Right cardiac atrium (tissue), 5 donors: ENCODE measurements around the gene ERMP1. TPM values are rescaled to one million over a fixed set of nuclear protein-coding genes. Genes with fewer than 3 reads are reported as not detected.

Source experiments
- ATAC-seq, 2 donors: fragments of 200-7000 bp; cut with Tn5 transposase; one replicate each; pipeline versions ENCODE4 v1.8.0 to v1.9.1; 2020; ENCODE audit warnings: moderate library complexity in 2 of 2, mild to moderate bottlenecking in 1 of 2
- DNase-seq, 3 donors: peaks; one replicate each; pipeline ENCODE4 v3.0.0-alpha.2; 2020
- H3K27ac ChIP-seq: one replicate; pipeline ENCODE4 v1.5.1; 2013; ENCODE audit warnings: mild to moderate bottlenecking, low read length, control low read depth, moderate library complexity
- H3K27me3 ChIP-seq: one replicate; pipeline ENCODE4 v1.6.1; 2013; ENCODE audit not compliant: control insufficient read depth, insufficient read depth
- H3K4me1 ChIP-seq: one replicate; pipeline ENCODE4 v1.6.1; 2013; ENCODE audit warnings: low read length; ENCODE audit not compliant: control insufficient read depth, insufficient read depth
- H3K4me3 ChIP-seq: one replicate; pipeline ENCODE4 v1.5.1; 2013; ENCODE audit warnings: low read length, control low read depth
- H3K9me3 ChIP-seq: one replicate; pipeline ENCODE4 v1.6.1; 2013; ENCODE audit warnings: low read length; ENCODE audit not compliant: control insufficient read depth
- WGBS: extraction: QIAGEN DNeasy Blood & Tissue Kit; methylation state at CpG from one replicate; pipeline ENCODE4 v1.1.7; 2013; 5-methylcytosine and 5-hydroxymethylcytosine counted together
- intact Hi-C, 4 donors: fragments of 100-400 bp; cut with DNase I; formaldehyde crosslinking; loops; one replicate each; pipeline versions ENCODE4 v1.11.0 to v1.14.0; 2022 to 2023
- polyA plus RNA-seq: library from polyadenylated mRNA; stranded (reverse); fragments of 200-250 nt; gene quantifications from one replicate; pipeline ENCODE4 v1.2.3, GENCODE V29; 2013
- total RNA-seq, 4 donors: library from RNA; stranded (reverse); fragmentation: NEBNext Ultra II Directional; extraction: Animal tissue kit (Norgen Biotek cat#: 25700); gene quantifications; one replicate each; pipeline ENCODE4 v1.2.1, GENCODE V29; 2021
- donor health status: healthy with polysubstance abuse.
- donor health status: DM: no; HTN: yes; CAD: no.
- donor health status: DM: no; HTN: no; CAD: no.
- donor health status: DM: no; HTN: yes; CAD: no; lungs with severe emphysema.
- donor health status: DM: yes; HTN: yes; CAD: no.

ERMP1 gene
- total and polyA plus RNA-seq, 5 donors, result 8.6 to 26.8 (median 20.9) TPM

DNA sequence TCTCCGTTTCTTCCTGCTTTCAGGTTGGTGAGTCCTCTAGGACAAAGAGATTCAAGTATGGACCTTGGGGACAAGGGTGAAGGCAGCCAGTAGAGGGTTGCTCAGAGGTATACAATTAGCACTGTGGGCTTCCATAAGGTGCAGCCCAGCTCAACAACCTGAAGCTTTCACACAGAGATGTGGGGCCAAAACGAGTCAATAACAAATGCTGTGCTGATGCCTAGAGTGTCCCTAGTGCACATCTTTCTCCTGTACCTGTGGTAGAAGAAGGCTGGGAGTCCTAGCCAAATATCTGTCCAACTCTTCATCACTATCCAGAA is 37.1 kb upstream of the ERMP1 start:
- intact Hi-C loops, result no loop called here
- Histone ChIP-seq H3K27me3 (no peaks in the 10 kb centered on the region), H3K4me3 (no peak overlapping the region), H3K4me1 (no peaks in the 10 kb centered on the region), H3K27ac (no peak overlapping the region), H3K9me3 (no peaks in the 10 kb centered on the region)
- WGBS, result 89% methylated on average over 2 of the region's 2 CpGs
- DNase-seq (no peak), ATAC-seq (no peak)

DNA sequence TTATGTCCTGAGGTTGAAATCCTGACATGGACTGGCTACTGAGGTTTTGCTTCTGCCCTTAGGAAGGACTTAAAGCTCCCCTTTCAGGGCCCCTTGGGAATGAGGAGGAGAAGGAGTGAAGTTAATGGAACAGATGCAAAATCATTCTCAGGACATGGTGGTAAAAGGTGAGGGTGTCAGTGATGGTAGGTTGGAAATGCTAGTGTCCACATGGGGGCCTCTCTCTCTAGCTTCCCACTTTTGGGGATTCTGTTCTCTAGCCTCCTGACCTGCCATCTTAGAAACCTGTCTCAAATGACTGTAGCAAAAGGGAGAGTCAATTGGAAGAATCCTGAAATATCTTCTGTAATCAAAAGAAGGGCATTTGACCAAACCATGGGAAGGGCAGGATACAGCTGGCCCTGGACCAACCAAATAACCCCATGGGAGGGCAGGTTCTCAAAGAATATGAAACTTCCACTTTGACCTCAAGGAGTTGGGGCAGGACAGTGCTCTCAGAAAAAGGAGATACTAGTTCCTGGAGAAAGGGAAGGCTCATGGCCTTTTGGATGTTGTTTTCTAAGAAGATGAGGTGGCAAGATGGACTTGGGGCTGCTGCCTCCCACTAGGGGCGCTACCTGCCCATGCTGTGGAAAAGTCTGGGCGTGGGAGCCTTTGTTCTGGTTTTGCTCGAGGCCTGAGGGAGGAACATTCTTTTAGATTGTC is 36.5 kb upstream of the ERMP1 start:
- intact Hi-C loops, result no loop called here
- Histone ChIP-seq H3K27ac (no peak overlapping the region), H3K4me3 (no peak overlapping the region), H3K4me1 (no peaks in the 10 kb centered on the region), H3K27me3 (no peaks in the 10 kb centered on the region), H3K9me3 (no peaks in the 10 kb centered on the region)
- 81% methylated on average over 3 of the region's 3 CpGs for WGBS
- DNase-seq (no peak), ATAC-seq (no peak)

DNA sequence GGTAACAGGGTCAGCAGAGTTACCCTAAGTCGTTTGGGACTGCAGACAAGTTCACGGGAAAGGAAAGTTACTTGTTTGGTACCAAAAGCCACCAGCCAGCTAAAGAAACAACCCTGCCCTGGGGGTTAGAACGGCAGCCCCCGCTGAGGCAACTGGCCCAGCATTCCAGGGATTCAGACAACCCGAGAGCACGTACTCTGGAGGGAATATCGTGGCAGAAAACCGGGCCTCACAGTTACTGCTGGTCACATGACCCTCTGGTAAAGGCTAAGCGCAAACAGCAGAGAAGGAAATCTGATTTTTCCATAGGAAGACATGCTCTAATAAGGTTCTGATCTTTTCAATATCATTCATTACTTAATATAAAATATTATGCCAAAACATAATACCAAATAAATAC is 35.3 kb upstream of the ERMP1 start:
- H3K4me3 ChIP-seq, result no peak overlapping the region
- no peak for DNase-seq
- no peak for ATAC-seq
- WGBS, result 71% methylated on average over 9 of the region's 9 CpGs
- intact Hi-C loops, result no loop called here
- no peaks in the 10 kb centered on the region for H3K27me3 ChIP-seq
- no peaks in the 10 kb centered on the region for H3K9me3 ChIP-seq
- no peaks in the 10 kb centered on the region for H3K4me1 ChIP-seq
- H3K27ac ChIP-seq, result no peak overlapping the region

DNA sequence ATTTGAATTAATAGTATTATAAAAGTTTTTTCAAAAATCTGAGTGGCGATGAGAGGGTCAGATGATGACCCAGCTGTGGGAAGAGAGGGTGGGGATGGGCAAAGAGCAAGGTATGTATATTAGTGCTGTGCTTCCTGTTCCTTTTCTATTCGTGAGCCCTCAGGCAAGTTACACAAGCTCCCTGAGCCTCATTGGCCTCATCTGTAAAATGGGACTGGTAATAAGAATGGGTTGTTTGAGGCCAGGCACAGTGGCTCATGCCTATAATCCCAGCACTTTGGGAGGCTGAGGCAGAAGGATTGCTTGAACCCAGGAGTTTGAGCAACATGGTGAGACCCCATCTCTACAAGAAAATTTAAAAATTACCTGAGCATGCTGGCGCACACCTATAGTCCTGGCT is 33.8 kb upstream of the ERMP1 start:
- intact Hi-C loops, result no loop called here
- WGBS, result 89% methylated on average over 3 of the region's 3 CpGs
- no peaks in the 10 kb centered on the region for H3K27me3 ChIP-seq

DNA sequence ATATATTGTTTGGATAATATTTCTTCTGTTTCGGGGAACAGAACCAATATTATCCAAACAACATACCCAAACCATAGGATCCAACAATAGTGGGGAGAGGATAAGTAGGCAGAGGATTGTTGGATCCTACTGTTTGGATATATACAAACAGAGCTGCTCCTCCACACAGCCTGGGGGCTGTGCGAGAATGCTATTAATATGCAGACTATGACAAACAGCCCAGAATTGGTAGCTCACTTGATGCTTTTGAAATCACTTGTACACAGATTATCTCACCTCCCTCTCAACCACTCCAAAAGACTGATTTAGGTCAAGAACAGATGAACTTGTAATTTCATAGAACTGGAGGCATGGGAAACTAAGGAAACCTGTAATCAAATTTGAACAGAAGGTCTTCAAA is 33.4 kb upstream of the ERMP1 start:
- WGBS, result 93% methylated on average over 2 of the region's 2 CpGs
- no peaks in the 10 kb centered on the region for H3K27me3 ChIP-seq
- intact Hi-C loops, result no loop called here

More for the DNA sequence above, 33.8 kb upstream of the ERMP1 start:
- ATAC-seq, result no peak
- Histone ChIP-seq H3K27ac (no peak overlapping the region), H3K9me3 (no peaks in the 10 kb centered on the region), H3K4me3 (no peak overlapping the region), H3K4me1 (no peaks in the 10 kb centered on the region)
- DNase-seq, result no peak

DNA sequence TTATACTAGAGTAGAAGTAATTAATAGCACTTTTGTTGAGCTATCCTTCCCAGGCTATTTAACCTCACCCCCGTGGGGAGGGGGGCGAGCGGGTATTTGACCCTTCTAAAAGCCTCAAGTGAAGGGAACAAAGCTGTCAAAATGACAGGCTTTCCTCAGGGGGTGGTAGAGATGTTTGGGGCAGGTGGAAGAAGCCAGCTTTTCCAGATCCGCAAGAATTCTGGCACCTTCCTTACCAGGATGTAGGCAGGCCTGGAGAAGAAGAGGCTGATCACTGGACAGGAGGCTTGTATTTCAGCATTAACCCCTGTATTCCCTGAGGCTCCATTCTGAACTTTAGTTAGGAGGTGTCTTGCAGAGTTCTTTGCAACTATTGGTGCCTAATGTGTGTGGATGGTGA is 31.5 kb upstream of the ERMP1 start:
- DNase-seq, result no peak
- Histone ChIP-seq H3K27me3 (no peaks in the 10 kb centered on the region), H3K4me1 (no peaks in the 10 kb centered on the region), H3K27ac (no peak overlapping the region), H3K4me3 (no peak overlapping the region), H3K9me3 (no peaks in the 10 kb centered on the region)
- intact Hi-C loops, result no loop called here
- ATAC-seq, result no peak
- WGBS, result 76% methylated on average over 4 of the region's 4 CpGs

More for the DNA sequence above, 33.4 kb upstream of the ERMP1 start:
- ATAC-seq, result no peak
- Histone ChIP-seq H3K9me3 (no peaks in the 10 kb centered on the region), H3K27ac (no peak overlapping the region), H3K4me1 (no peaks in the 10 kb centered on the region), H3K4me3 (no peak overlapping the region)
- no peak for DNase-seq

DNA sequence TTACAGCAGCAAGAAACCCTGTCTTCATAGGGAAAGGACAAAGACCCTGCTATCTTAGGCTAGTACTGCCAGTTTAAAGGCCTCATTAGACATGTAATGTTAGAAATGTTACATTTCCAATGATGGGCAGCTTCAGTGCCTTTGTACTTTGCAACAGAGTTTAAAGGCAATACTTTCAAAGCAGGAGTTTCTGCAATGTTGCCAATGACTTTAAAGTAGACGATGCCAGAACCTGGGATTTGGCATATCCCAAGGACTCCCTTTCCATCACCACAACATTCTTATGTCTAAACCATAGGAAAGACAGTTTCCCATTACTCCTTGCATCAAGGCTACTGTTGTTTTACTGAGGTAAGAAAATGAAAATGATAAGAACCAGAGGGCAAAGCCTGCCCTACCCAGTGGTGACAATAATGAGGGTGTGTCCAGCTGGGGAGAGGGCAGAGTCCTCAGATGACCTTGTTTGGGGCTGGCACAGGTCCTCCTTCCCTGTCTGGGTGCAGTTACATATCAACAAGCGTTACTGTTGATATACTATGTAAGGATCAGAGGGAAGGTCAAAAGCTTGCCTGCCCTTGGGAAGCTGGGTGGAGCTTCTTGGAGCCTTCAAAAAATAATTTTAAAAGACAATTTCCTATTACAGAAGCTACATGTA is 30.3 kb upstream of the ERMP1 start:
- no peak overlapping the region for H3K4me3 ChIP-seq
- no peaks in the 10 kb centered on the region for H3K9me3 ChIP-seq
- H3K4me1 ChIP-seq, result no peaks in the 10 kb centered on the region
- intact Hi-C loops, result no loop called here
- H3K27ac ChIP-seq, result no peak overlapping the region
- DNase-seq, result no peak
- peak; percentile 51 to 68 for ATAC-seq
- no peaks in the 10 kb centered on the region for H3K27me3 ChIP-seq
- 69% methylated on average over 2 of the region's 2 CpGs for WGBS

DNA sequence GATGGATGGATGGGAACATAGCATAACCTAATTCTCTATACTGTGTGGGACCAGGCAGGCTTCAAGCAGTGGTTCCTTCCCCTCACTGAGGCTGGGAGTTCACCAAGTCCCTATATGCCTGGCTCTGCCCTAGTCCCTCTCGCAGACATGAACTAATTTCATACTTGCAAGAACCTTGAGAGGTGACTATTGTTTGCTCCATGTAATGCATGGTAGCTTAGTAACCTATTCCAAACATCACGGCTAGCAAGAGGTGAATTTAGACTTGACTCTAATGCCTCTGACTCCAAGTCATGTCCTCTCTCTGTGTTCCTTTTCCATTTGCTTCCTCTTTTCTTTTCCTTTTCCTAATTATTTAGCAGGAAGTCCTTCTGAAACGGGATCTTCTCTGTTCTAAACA is 25.9 kb upstream of the ERMP1 start:
- no peak for ATAC-seq
- 51% methylated on average over 3 of the region's 3 CpGs for WGBS

DNA sequence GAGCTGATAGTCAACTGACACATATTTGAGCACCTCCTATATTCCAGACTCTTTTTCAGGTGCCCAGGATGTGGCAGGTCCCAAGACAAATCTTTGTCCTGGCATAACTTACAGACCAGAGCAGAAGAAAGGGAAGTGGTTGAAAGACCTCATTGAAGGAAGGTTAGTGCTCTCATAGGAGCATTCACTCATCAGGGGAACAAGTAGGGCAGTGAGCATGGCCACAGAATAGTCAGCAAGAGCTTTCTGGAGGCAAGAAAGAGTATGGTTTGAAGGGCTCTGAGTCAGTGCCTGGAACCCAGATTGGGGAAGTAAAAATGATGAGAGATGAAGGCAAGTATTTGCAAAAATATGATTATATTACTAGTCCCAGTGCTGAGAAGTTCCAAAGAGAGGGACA is 25.0 kb upstream of the ERMP1 start:
- no peak for DNase-seq
- no peak overlapping the region for H3K27ac ChIP-seq
- H3K27me3 ChIP-seq, result no peaks in the 10 kb centered on the region
- no peaks in the 10 kb centered on the region for H3K4me1 ChIP-seq
- H3K9me3 ChIP-seq, result no peaks in the 10 kb centered on the region
- intact Hi-C loops, result no loop called here
- no peak overlapping the region for H3K4me3 ChIP-seq
- no peak for ATAC-seq

More for the DNA sequence above, 25.9 kb upstream of the ERMP1 start:
- Histone ChIP-seq H3K4me1 (no peaks in the 10 kb centered on the region), H3K27ac (no peak overlapping the region), H3K27me3 (no peaks in the 10 kb centered on the region), H3K4me3 (no peak overlapping the region), H3K9me3 (no peaks in the 10 kb centered on the region)
- intact Hi-C loops, result no loop called here
- no peak for DNase-seq

DNA sequence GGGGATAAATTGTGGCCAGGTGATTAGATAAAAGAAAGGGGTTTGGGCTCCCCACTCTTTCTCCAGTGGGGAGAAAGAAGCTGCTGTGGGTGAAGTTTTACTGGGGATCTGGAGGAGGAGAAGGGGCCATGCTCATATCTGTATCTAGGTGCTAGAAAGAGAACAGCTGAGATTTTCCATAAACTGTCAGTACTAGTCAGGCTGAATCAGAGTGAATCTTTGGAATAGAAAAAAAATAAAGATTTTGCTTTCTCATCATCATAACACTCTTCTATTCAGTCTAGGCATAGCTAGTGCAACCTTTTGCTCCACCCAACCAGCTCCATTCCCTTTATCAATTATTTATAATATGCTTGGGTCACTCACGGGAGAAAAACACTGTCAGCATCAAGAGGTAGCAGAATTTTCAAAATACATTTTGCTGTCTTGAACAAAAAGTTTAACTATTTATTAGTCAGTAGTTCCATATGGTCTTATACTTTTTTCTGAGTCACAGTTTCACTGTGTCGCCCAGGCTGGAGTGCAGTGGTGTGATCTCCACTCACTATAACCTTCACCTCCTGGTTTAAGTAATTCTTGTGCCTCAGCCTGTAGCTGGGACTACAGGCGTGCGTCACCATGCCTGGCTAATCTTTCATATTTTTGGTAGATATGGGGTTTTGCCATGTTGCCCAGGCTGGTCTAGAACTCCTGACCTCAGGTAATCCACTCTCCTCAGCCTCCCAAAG is 21.3 kb upstream of the ERMP1 start:
- no peaks in the 10 kb centered on the region for H3K9me3 ChIP-seq
- H3K27me3 ChIP-seq, result no peaks in the 10 kb centered on the region
- H3K4me3 ChIP-seq, result no peak overlapping the region
- H3K27ac ChIP-seq, result no peak overlapping the region
- WGBS, result 91% methylated on average over 4 of the region's 4 CpGs
- intact Hi-C loops, result no loop called here
- ATAC-seq, result no peak
- H3K4me1 ChIP-seq, result no peaks in the 10 kb centered on the region
- DNase-seq, result no peak

DNA sequence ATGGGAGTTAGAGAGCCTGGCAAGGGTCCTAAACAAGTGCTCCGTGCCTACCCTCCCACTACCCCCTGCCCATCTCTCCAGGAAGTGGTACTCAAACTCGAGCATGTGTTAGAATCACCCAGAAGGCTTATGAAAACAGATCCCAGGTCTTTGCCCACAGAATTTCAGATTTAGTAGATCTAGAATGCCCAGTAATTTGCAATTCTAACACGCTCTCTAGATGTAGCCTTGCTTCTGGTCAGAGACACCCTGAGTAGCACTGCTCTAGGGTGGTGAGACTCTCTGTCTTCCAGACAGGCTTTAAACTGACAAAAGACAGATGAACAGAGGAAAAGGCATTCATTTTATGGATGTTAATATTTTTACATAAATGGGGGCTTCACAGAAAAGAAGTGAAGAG is 20.7 kb upstream of the ERMP1 start:
- ATAC-seq (no peak), DNase-seq (no peak)
- H3K27me3 ChIP-seq, result no peaks in the 10 kb centered on the region
- no peak overlapping the region for H3K4me3 ChIP-seq
- H3K4me1 ChIP-seq, result no peaks in the 10 kb centered on the region
- intact Hi-C loops, result no loop called here
- 72% methylated on average over 3 of the region's 3 CpGs for WGBS
- H3K27ac ChIP-seq, result no peak overlapping the region
- H3K9me3 ChIP-seq, result no peaks in the 10 kb centered on the region
